ENCODE measurements around the gene KCNF1.

The KCNF1 gene

GRCh38 chr2:10954416-10954815, 42.7 kb downstream of the KCNF1 start:
- TF ChIP-seq SIN3A (IDR thresholded peaks at IDR 0.05; ENCODE audit: borderline replicate concordance, insufficient read depth, low read length) (no peak), REST (IDR thresholded peaks at IDR 0.05; ENCODE audit: insufficient read depth in 1 of 2, low read depth in 2 of 2, low read length in 2 of 2) (no peak), TAF1 (IDR thresholded peaks at IDR 0.05; ENCODE audit: borderline replicate concordance, insufficient read depth, low read length) (no peak), FOXP2 (optimal IDR thresholded peaks at IDR 0.05; ENCODE audit: borderline replicate concordance, extremely low read depth, extremely low read length, insufficient read depth) (no peak), POLR2AphosphoS5 (IDR thresholded peaks at IDR 0.05; ENCODE audit: low read depth, low read length) (no peak)

- no peak for TF ChIP-seq POLR2AphosphoS5 (IDR thresholded peaks at IDR 0.05; ENCODE audit: low read depth, low read length)
- no peak for TF ChIP-seq FOXP2 (optimal IDR thresholded peaks at IDR 0.05; ENCODE audit: borderline replicate concordance, extremely low read depth, extremely low read length, insufficient read depth)
- no peak for TF ChIP-seq SIN3A (IDR thresholded peaks at IDR 0.05; ENCODE audit: borderline replicate concordance, insufficient read depth, low read length)
- TF ChIP-seq TAF1 (IDR thresholded peaks at IDR 0.05; ENCODE audit: borderline replicate concordance, insufficient read depth, low read length): no peak
- TF ChIP-seq REST (IDR thresholded peaks at IDR 0.05; ENCODE audit: insufficient read depth in 1 of 2, low read depth in 2 of 2, low read length in 2 of 2): no peak
Measured at GRCh38 chr2:10954856-10955818, 43.4 kb downstream of the KCNF1 start.

GRCh38 chr2:10956006-10956790, 44.5 kb downstream of the KCNF1 start:
- TF ChIP-seq SIN3A (IDR thresholded peaks at IDR 0.05; ENCODE audit: borderline replicate concordance, insufficient read depth, low read length) (no peak), POLR2AphosphoS5 (IDR thresholded peaks at IDR 0.05; ENCODE audit: low read depth, low read length) (no peak), FOXP2 (optimal IDR thresholded peaks at IDR 0.05; ENCODE audit: borderline replicate concordance, extremely low read depth, extremely low read length, insufficient read depth) (no peak), TAF1 (IDR thresholded peaks at IDR 0.05; ENCODE audit: borderline replicate concordance, insufficient read depth, low read length) (no peak), REST (IDR thresholded peaks at IDR 0.05; ENCODE audit: insufficient read depth in 1 of 2, low read depth in 2 of 2, low read length in 2 of 2) (no peak)

- no peak for TF ChIP-seq POLR2AphosphoS5 (IDR thresholded peaks at IDR 0.05; ENCODE audit: low read depth, low read length)
Measured at GRCh38 chr2:10957391-10957790, 45.7 kb downstream of the KCNF1 start.

GRCh38 chr2:10960606-10961489, 49.1 kb downstream of the KCNF1 start:
- TF ChIP-seq SIN3A (IDR thresholded peaks at IDR 0.05; ENCODE audit: borderline replicate concordance, insufficient read depth, low read length) (no peak), REST (IDR thresholded peaks at IDR 0.05; ENCODE audit: insufficient read depth in 1 of 2, low read depth in 2 of 2, low read length in 2 of 2) (no peak), FOXP2 (optimal IDR thresholded peaks at IDR 0.05; ENCODE audit: borderline replicate concordance, extremely low read depth, extremely low read length, insufficient read depth) (no peak)
